ENCODE results near the gene CD33.

- TF ChIP-seq CTCF (conservative IDR thresholded peaks at IDR 0.05; ENCODE audit: low read depth, low read length) (no peak), EZH2 (IDR thresholded peaks at IDR 0.05; ENCODE audit: low read length, unreplicated experiment) (no peak), EZH2phosphoT487 (IDR thresholded peaks at IDR 0.05; ENCODE audit: borderline replicate concordance, low read length) (no peak)
Measured at GRCh38 chr19:51220996-51221395, 3.9 kb upstream of the CD33 start.

All from PC-3 (cell line).